Heart left ventricle (tissue), 16 donors: ENCODE results near the gene CBX7. TPM values are rescaled to one million over a fixed set of nuclear protein-coding genes. Genes with fewer than 3 reads are reported as not detected.

ENCODE experiments used
- ATAC-seq, 4 donors: fragments of 200-7000 bp; cut with Tn5 transposase; one replicate each; pipeline ENCODE4 v1.9.1; 2020 to 2022; ENCODE audit warnings: moderate library complexity in 4 of 4, mild to moderate bottlenecking in 3 of 4, moderate number of reproducible peaks in 1 of 4
- DNase-seq, 5 donors: peaks; one replicate each; pipeline ENCODE4 v3.0.0-alpha.2; 2020
- H3K27ac ChIP-seq, 12 donors: fragments of 200-600 bp; sonication (generic) in 4 of 12; one replicate each; pipeline versions ENCODE4 v1.5.0 to v1.8.0; 2016 to 2022; ENCODE audit warnings: mild to moderate bottlenecking in 2 of 12
- H3K27me3 ChIP-seq, 9 donors: fragments of 200-600 bp; sonication (generic) in 2 of 9; one replicate each; pipeline versions ENCODE4 v1.5.1 to v1.8.0; 2016 to 2022; ENCODE audit warnings: mild to moderate bottlenecking in 3 of 9
- H3K36me3 ChIP-seq, 9 donors: fragments of 200-600 bp; sonication (generic) in 2 of 9; one replicate each; pipeline versions ENCODE4 v1.5.0 to v1.8.0; 2018 to 2022; ENCODE audit warnings: mild to moderate bottlenecking in 2 of 9
- H3K4me1 ChIP-seq, 12 donors: fragments of 200-600 bp; sonication (generic) in 4 of 12; one replicate each; pipeline versions ENCODE4 v1.5.0 to v1.8.0; 2016 to 2022; ENCODE audit warnings: mild to moderate bottlenecking in 3 of 12
- H3K4me3 ChIP-seq, 12 donors: fragments of 200-600 bp; sonication (generic) in 4 of 12; one replicate each; pipeline versions ENCODE4 v1.5.0 to v1.8.0; 2017 to 2022; ENCODE audit warnings: mild to moderate bottlenecking in 9 of 12, moderate library complexity in 4 of 12
- H3K9me3 ChIP-seq, 12 donors: fragments of 200-600 bp; sonication (generic) in 4 of 12; one replicate each; pipeline versions ENCODE4 v1.5.0 to v1.8.0; 2016 to 2022; ENCODE audit warnings: mild to moderate bottlenecking in 1 of 12
- CTCF ChIP-seq, 12 donors: fragments of 200-600 bp; sonication (generic) in 4 of 12; IDR thresholded peaks; one replicate each; pipeline versions ENCODE4 v1.5.0 to v1.8.0; 2018 to 2022; ENCODE audit warnings: antibody characterized with exemption in 12 of 12, mild to moderate bottlenecking in 5 of 12
- POLR2A ChIP-seq, 2 donors: fragments of 450-650 bp; IDR thresholded peaks; one replicate each; pipeline ENCODE4 v1.6.1; 2017; ENCODE audit warnings: antibody characterized with exemption in 2 of 2, mild to moderate bottlenecking in 2 of 2, moderate library complexity in 2 of 2
- WGBS, 4 donors: extraction: QIAGEN DNeasy Blood & Tissue Kit in 2 of 4; methylation state at CpG; one replicate each; pipeline versions ENCODE4 v1.1.5 to v1.1.7; 2013 to 2018; 5-methylcytosine and 5-hydroxymethylcytosine counted together
- intact Hi-C, 10 donors: fragments of 100-400 bp; cut with DNase I; formaldehyde crosslinking; loops; one replicate each; pipeline versions ENCODE4 v1.11.1 to v1.14.2; 2022
- polyA plus RNA-seq, 2 donors: library from polyadenylated mRNA; stranded (reverse); fragments of 200-250 nt; gene quantifications; one replicate each; pipeline ENCODE4 v1.2.3, GENCODE V29; 2013
- total RNA-seq, 9 donors: library from RNA; depleted of rRNA in 2 of 9; stranded (reverse); fragments of >200 nt in 2 of 9; fragmentation: NEBNext Ultra II Directional in 3 of 9; extraction: Animal tissue kit (Norgen Biotek cat#: 25700) in 3 of 9; gene quantifications; one replicate each; pipeline versions ENCODE4 v1.1.0 to v1.2.4, GENCODE V29; 2016 to 2023
- donor health status: ischemic (EF 13 %, LVEDD 7.1; RV severe dilation, severe dysfunction).
- donor health status: healthy with polysubstance abuse.
- donor health status: DM: no; HTN: yes; CAD: no.
- donor health status: DM: no; HTN: no; CAD: no.
- donor health status: ischemic (EF 25% LVEDD 6.9; RV normal size, moderate dysfunction).
- donor health status: ischemic (EF 25% LVEDD 5.7; RV mildly dilated, moderate dysfunction).
- donor health status: healthy.
- donor health status: DM: yes; HTN: yes; CAD: no.
- donor health status: ischemic (EF 35%, LVEDD 5.7; RV mildly dilated, moderate dysfunction).
- donor health status: nonischemic (EF 11% LVEDD 7.7; RV severe dilation, severe dysfunction).
- donor health status: DM: yes; HTN: yes; CAD: no.
- donor health status: PGD.
- donor health status: ischemic (EF 29% LVEDD 5.4; RV normal size, mild dysfunction).
- donor health status: nonischemic (EF 23%, LVEDD 6.1; RV moderate dilation, normal function).

CBX7 gene
- total and polyA plus RNA-seq, 11 donors, result 48.3 to 187 (median 69.8) TPM

GRCh38 chr22:39132871-39133524, 19.5 kb downstream of the CBX7 start:
- no peak for ATAC-seq
- no peaks in the 10 kb centered on the region for H3K27me3 ChIP-seq
- no peak overlapping the region for H3K27ac ChIP-seq
- H3K36me3 ChIP-seq, result peaks cover 0 to 46% (median 14%) of the 10 kb centered on the region in 9 donors
- no peak overlapping the region for H3K4me3 ChIP-seq
- intact Hi-C loops, result loop anchor here in 1 of 10 donors (10.0 kb wide), 1 partner anchor 368 kb away; no protein-coding TSS in a partner anchor
- TF ChIP-seq CTCF (IDR thresholded peaks at IDR 0.05) (no peak), POLR2A (IDR thresholded peaks at IDR 0.05) (no peak)
- peaks cover 0 to 33% (median 15%) of the 10 kb centered on the region in 12 donors for H3K4me1 ChIP-seq
- no peaks in the 10 kb centered on the region for H3K9me3 ChIP-seq
- WGBS, 4 donors, result 93 to 95% (median 94%) methylated on average over 22 of the region's 22 CpGs
- DNase-seq, result no peak

- 87 to 92% (median 90%) methylated on average over 6 of the region's 6 CpGs for WGBS, 4 donors
- Histone ChIP-seq H3K9me3 (no peaks in the 10 kb centered on the region), H3K4me3 (no peak overlapping the region), H3K36me3 (peaks cover 0 to 40% (median 14%) of the 10 kb centered on the region in 9 donors), H3K27ac (no peak overlapping the region), H3K27me3 (no peaks in the 10 kb centered on the region), H3K4me1 (peaks cover 0 to 33% (median 15%) of the 10 kb centered on the region in 12 donors)
- TF ChIP-seq POLR2A (IDR thresholded peaks at IDR 0.05), result no peak
- no peak for TF ChIP-seq CTCF (IDR thresholded peaks at IDR 0.05)
- ATAC-seq (no peak), DNase-seq (peak in 1 of 5 donors; percentile 40)
- intact Hi-C loops, result loop anchor here in 1 of 10 donors (10.0 kb wide), 1 partner anchor 367 kb away; no protein-coding TSS in a partner anchor
Observed at GRCh38 chr22:39132281-39132680, 20.2 kb downstream of the CBX7 start.

GRCh38 chr22:39130892-39131855, 21.3 kb downstream of the CBX7 start:
- peak overlapping the region in 4 of 12 donors; percentile 33 to 57 (median 55) for H3K27ac ChIP-seq
- 44 to 50% (median 46%) methylated on average over 17 to 24 of the region's 24 CpGs for WGBS, 4 donors
- TF ChIP-seq CTCF (IDR thresholded peaks at IDR 0.05), result no peak
- no peak for TF ChIP-seq POLR2A (IDR thresholded peaks at IDR 0.05)
- peak in 1 of 5 donors; percentile 44 for DNase-seq
- peaks cover 0 to 33% (median 15%) of the 10 kb centered on the region in 12 donors for H3K4me1 ChIP-seq
- H3K9me3 ChIP-seq, result no peaks in the 10 kb centered on the region
- H3K27me3 ChIP-seq, result no peaks in the 10 kb centered on the region
- intact Hi-C loops, result loop anchor here in 1 of 10 donors (10.0 kb wide), 1 partner anchor 366 kb away; no protein-coding TSS in a partner anchor
- H3K4me3 ChIP-seq, result no peak overlapping the region
- H3K36me3 ChIP-seq, result peaks cover 0 to 31% (median 14%) of the 10 kb centered on the region in 9 donors
- ATAC-seq, result peak in 3 of 4 donors; percentile 10 to 24 (median 14)
